Activated naive CD4-positive, alpha-beta T cell treated with Interleukin-2 at 50 U/mL for 16 hours (primary cell): ENCODE measurements around the gene HCK.
"Not testable (repeated sequence)": the region's sequence is repeated elsewhere in the genome, so short reads cannot be mapped to it uniquely, and the experiment has no call there.

ENCODE experiments used
- DNase-seq: peaks from one replicate; pipeline ENCODE4 v3.0.0-alpha.2; 2020

Gene HCK

GRCh38 chr20:32110173-32110704, 58.2 kb downstream of the HCK start:
- DNase-seq, result no peak

DNA sequence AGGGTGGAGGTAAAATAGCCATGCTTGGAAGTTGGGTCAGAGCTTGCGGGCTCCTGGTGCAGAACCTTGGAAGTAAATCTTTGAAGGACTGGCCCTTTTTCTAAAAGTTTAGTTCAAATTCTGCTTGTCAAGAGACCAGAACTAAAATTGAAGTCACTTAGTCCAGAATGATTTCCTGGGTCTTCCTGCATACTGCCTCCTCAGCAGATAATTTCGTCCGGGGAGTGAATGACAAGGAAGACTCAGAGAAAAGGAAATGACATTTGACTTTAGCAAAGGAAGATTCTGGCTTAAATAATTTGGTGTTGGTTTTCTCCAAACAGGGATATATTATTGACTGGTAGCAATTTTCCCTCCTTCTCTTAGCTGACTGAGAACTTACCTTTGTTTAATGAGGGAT, 58.7 kb downstream of the HCK start:
- no peak for DNase-seq

GRCh38 chr20:32111156-32111686, 59.2 kb downstream of the HCK start:
- no peak for DNase-seq

GRCh38 chr20:32111753-32112152, 59.7 kb downstream of the HCK start:
- no peak for DNase-seq

DNA sequence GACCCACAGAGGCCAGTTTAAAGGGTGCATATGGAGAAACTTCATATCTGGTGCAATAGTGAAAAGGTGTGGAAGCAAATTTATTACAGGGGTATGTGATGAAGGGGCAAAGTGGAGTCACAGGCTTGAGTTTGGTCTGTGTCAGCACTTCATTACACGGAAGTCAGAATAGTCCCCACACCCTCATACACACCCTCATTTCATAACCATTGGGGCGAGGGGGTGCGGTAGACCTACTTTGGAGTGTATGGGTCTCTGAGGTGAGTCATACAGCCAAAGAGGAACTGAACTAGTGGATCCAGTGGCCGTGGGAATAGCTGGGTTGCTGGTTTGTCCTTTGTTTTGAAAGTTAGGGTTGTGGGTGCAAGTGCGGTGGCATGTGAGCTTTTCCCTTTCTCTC, 60.8 kb downstream of the HCK start:
- DNase-seq, result peak; percentile 11

DNA sequence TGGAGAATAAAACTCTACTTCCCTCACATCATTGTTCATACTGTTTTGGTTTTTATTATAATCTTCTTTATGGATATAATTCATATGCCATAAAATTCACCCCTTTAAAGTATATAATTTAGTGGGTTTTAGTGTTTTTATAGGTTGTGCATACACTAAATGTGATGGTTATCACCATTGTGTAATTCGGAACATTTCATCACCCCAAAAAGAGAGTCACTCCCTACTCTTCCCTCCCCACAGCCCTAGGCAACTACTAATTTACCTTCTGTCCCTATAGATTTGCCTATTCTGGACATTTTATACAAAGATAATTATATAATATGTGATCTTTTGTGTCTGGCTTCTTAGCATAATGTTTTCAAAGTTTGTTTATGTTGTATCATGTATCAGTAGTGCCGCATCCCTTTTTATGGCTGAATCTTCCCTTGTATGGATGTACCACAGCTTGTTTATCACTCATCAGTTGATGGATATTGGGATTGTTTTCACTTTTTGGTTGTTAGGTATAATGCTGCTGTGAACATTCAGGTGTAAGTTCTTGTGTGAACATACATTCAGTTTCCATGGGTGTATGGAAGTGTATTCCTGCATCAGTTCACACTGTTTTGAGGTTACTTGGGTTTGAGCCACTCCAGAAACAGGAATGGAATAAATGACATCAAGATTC, 61.7 kb downstream of the HCK start:
- DNase-seq, result no peak

GRCh38 chr20:32114305-32114960, 62.4 kb downstream of the HCK start:
- DNase-seq, result no peak

DNA sequence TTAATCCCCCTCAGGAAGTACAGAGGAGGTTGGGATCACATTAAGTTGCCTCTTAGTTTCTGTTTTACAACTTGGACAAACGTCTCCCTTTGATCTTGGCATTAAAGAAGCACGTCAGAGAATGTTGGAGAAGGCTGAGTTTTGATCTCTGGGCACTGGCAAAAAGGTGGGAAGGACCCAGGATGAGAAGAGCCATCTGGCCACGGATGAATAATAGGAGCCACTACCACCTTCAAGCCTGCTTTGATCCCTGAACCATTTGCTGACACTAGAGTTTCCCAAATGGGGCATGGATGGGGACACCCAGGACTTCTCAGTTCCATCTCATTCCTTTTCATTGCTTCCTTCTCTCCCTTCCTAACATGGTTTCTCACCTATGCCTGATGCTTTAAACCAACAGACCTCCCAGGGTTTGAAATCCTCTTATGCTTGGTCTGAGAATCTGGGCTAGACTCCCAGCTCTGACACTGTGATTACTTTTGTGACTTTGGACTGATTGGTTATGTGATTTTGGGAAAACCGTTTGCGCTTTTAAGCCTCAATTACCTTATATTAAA, 63.2 kb downstream of the HCK start:
- no peak for DNase-seq

- DNase-seq, result no peak
Observed at GRCh38 chr20:32116079-32116521, 64.1 kb downstream of the HCK start.

GRCh38 chr20:32116796-32117195, 64.8 kb downstream of the HCK start:
- DNase-seq, result not testable (repeated sequence)

DNA sequence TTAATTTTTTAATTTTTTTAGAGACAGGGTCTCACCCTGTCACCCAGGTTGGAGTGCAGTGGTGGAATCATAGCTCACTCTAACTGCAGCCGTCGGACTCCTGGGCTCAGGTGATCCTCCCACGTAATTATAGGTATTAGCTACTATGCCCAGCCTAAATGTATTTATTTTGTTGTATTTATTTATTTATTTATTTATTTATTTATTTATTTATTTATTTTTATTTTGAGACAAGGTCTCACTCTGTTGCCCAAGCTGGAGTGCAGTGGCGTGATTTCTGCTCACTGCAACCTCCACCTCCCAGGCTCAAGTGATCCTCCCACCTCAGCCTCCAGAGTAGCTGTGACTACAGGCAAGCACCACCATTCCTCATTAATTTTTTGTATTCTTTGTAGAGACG, 66.4 kb downstream of the HCK start:
- DNase-seq, result not testable (repeated sequence)

GRCh38 chr20:32119734-32120133, 67.7 kb downstream of the HCK start:
- DNase-seq, result no peak

DNA sequence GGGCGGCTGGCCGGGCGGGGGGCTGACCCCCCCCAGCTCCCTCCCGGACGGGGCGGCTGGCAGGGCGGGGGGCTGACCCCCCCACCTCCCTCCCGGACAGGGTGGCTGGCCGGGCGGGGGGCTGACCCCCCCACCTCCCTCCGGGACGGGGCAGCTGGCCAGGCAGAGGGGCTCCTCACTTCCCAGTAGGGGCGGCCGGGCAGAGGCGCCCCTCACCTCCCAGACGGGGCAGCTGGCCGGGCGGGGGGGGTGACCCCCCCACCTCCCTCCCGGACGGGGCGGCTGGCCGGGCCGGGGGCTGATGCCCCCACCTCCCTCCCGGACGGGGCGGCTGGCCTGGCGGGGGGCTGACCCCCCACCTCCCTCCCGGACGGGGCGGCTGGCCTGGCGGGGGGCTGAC, 69.9 kb downstream of the HCK start:
- DNase-seq, result not testable (repeated sequence)

- DNase-seq, result no peak
Observed at GRCh38 chr20:32123088-32123487, 71.0 kb downstream of the HCK start.

DNA sequence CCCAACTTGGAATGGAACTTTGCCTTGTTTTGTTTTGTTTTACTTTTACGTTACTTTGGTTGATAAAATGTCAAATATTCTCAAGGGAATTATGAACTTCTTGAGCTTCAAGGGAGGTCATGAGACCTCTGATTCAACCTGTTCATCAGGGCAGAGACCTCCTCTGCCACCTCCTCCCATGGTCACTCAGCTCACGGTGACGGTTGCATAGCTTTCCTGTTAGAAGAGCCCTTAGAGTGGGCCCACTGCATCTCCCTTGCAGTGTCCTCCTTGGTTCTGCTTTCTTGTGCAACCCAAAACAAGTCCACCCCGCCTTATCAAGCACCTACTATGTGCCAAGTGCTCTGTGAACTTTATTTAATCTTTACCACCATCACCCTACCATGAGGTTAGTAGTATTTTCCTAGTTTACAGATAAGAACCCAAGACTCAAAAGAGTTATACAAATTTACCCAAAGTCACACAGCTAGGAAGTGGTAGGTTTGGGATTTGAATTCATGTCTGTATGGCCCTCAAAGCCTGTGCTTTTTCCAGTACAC, 72.9 kb downstream of the HCK start:
- DNase-seq, result no peak

GRCh38 chr20:32125506-32125905, 73.5 kb downstream of the HCK start:
- DNase-seq, result no peak

- no peak for DNase-seq
Observed at GRCh38 chr20:32126919-32127318, 74.9 kb downstream of the HCK start.

DNA sequence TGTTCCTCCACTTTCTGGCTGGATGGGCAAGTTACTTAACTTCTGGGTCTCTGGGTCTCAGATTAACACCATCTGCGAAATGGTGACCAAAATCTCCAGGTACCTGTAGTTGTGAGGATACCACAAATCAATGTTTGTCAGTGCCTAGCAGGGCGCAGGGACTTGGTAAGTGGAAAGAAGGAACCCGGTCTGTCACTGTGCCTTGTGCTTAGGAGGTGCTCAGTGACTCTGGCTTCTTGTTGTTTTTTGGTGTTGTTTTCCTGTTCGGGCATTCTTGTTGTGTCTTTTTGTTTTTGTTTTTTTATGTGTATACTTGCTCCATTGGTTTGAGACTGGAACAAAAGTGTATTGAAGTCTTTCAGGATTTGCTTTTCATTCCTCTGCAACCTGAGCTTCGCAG, 75.3 kb downstream of the HCK start:
- no peak for DNase-seq

GRCh38 chr20:32128167-32128566, 76.1 kb downstream of the HCK start:
- no peak for DNase-seq

- no peak for DNase-seq
Observed at GRCh38 chr20:32129863-32130262, 77.8 kb downstream of the HCK start.

DNA sequence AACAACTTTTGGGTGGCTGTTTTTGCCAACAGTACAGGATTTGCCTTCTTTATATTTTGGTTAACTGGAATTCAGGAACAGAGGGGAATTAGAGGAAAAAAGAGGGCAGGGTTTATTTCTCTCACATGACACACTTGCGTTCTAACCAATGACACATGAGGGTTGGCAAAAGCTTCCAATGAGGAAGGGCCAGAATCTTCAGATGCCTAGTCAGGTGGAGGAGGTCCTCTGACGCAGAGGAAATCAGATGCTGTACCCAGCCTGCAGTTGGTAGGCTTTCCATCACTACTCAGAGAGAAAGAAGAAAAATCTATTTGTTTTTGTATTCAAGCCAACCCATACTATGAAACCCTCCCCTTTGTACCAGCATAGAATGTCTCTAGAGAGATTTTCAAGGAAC, 78.3 kb downstream of the HCK start:
- no peak for DNase-seq

GRCh38 chr20:32130965-32131364, 78.9 kb downstream of the HCK start:
- DNase-seq, result no peak

DNA sequence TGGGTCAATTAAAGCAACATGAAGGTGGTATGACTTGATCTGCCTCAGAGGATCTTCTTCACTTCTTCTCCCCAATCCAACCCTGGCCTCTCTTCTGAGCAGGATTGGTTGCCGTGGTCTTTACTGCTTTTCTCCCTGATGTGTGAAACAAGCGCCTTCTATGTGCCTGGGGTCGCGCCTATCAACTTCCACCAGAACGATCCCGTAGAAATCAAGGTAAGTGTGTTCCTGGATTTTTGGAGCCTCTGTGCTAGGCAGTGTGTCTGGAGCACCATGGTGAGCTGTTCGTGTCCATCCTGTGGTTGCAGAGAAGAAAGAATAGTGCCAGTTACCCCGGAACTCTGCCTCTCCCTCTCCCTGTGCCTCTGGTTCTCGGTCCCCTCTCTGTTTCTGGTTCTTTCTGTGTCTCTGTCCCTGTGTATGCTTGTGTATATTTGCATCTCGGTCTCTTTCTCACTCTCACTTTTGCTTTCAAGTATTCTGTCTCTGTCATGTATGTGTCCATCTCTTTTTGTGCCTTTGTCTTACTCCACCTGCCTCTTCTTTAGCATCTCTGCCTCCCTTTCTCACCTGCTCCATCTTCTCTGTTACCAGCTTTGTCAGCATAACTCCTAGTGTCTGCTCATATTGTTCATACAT, 81.0 kb downstream of the HCK start:
- no peak for DNase-seq
